A549 (cell line): ENCODE measurements around the gene DDX56. TPM values are rescaled to one million over a fixed set of nuclear protein-coding genes. Genes with fewer than 3 reads are reported as not detected.

Source experiments
- ATAC-seq, 2 experiments: fragments of 200-7000 bp in 1 of 2; fragments of >200 bp in 1 of 2; cut with Nextera tagmentation in 1 of 2; cut with Tn5 transposase in 1 of 2; 3 replicates each; pipeline versions ENCODE4 v1.8.0 to v1.9.1; 2018 to 2020; ENCODE audit warnings: mild to moderate bottlenecking in 1 of 2, moderate library complexity in 1 of 2
- CTCF ChIA-PET: fragments of 300-600 bp; sonication (Branson Sonifier 250); formaldehyde crosslinking; extraction: SDS; loops from one replicate; lab custom pipeline; 2021; ENCODE audit warnings: antibody characterized with exemption, inconsistent platforms; lab: Yijun Ruan, JAX
- POLR2A ChIA-PET: fragments of 350-600 bp; formaldehyde crosslinking; extraction: SDS; loops from one replicate; lab custom pipeline; 2021; ENCODE audit warnings: antibody characterized with exemption, inconsistent platforms; lab: Yijun Ruan, JAX
- DNase-seq, 2 experiments: peaks; one replicate each; pipeline versions ENCODE4 v3.0.0 to v3.0.0-alpha.2; 2011 to 2016; ENCODE audit warnings: low read depth in 1 of 2, low spot score in 1 of 2
- FAIRE-seq: peaks from 2 replicates; lab custom pipeline; 2011; peaks lifted over from hg19 to GRCh38; lab: Jason Lieb, UNC
- H3K27ac ChIP-seq, 2 experiments: fragments of >200 bp; sonication (Bioruptor Twin); formaldehyde crosslinking; 3 replicates each; pipeline ENCODE4 v1.5.1; 2016 to 2017
- H3K4me1 ChIP-seq: fragments of >200 bp; sonication (Bioruptor Twin); formaldehyde crosslinking; 3 replicates; pipeline ENCODE4 v1.6.1; 2016
- H3K4me2 ChIP-seq: fragments of >200 bp; sonication (Bioruptor Twin); formaldehyde crosslinking; 3 replicates; pipeline ENCODE4 v1.6.1; 2016
- H3K4me3 ChIP-seq: fragments of >200 bp; sonication (Bioruptor Twin); formaldehyde crosslinking; 3 replicates; pipeline ENCODE4 v1.5.1; 2016
- H3K9me3 ChIP-seq: fragments of >200 bp; sonication (Bioruptor Twin); formaldehyde crosslinking; 3 replicates; pipeline ENCODE4 v1.6.1; 2016
- BHLHE40 ChIP-seq: IDR thresholded peaks from 2 replicates; pipeline ENCODE4 v1.6.1; 2012; ENCODE audit warnings: low read depth, low read length, inconsistent platforms
- CBX8 ChIP-seq: fragments of 200-600 bp; sonication (generic); IDR thresholded peaks from 2 replicates; pipeline ENCODE4 v1.6.1; 2016
- CHD4 ChIP-seq: fragments of 200-600 bp; sonication (generic); IDR thresholded peaks from 2 replicates; pipeline ENCODE4 v1.6.1; 2016; ENCODE audit warnings: antibody characterized with exemption, mild to moderate bottlenecking, borderline replicate concordance
- FOSL2 ChIP-seq, 2 experiments: fragments of 450-650 bp in 1 of 2; fragments of >200 bp in 1 of 2; sonication (Bioruptor Twin) in 1 of 2; formaldehyde crosslinking; IDR thresholded peaks; 2 replicates each; pipeline versions ENCODE4 v1.5.0 to v1.6.1; 2016 to 2020; ENCODE audit warnings: mild to moderate bottlenecking in 1 of 2, moderate library complexity in 1 of 2
- HOXA7 ChIP-seq: fragments of 250-450 bp; sonication (Bioruptor Pico); IDR thresholded peaks from 2 replicates; pipeline ENCODE4 v1.5.0; 2020; ENCODE audit warnings: mild to moderate bottlenecking, moderate library complexity
- HOXB5 ChIP-seq: fragments of 250-450 bp; sonication (Bioruptor Pico); IDR thresholded peaks from 2 replicates; pipeline ENCODE4 v1.5.0; 2020; ENCODE audit warnings: mild to moderate bottlenecking, moderate library complexity
- MAFK ChIP-seq: fragments of 450-650 bp; IDR thresholded peaks from 2 replicates; pipeline ENCODE4 v1.6.1; 2014; ENCODE audit not compliant: partially characterized antibody
- MAZ ChIP-seq: fragments of 150-350 bp; IDR thresholded peaks from 2 replicates; pipeline ENCODE4 v1.6.1; 2014; ENCODE audit warnings: antibody characterized with exemption, low read depth, low read length, borderline replicate concordance
- NFE2L2 ChIP-seq: fragments of 150-350 bp; conservative IDR thresholded peaks from 2 replicates; pipeline ENCODE4 v1.6.1; 2014; ENCODE audit warnings: low read length
- POLR2A ChIP-seq: IDR thresholded peaks from 2 replicates; pipeline ENCODE4 v1.6.1; 2012; ENCODE audit warnings: mild to moderate bottlenecking, low read length
- RAD21 ChIP-seq, 2 experiments: fragments of >200 bp in 1 of 2; sonication (Bioruptor Twin) in 1 of 2; formaldehyde crosslinking in 1 of 2; IDR thresholded peaks in 1 of 2; conservative IDR thresholded peaks in 1 of 2; 2 replicates in 1 of 2; 3 replicates in 1 of 2; pipeline ENCODE4 v1.6.1; 2012 to 2018; ENCODE audit warnings: inconsistent platforms in 1 of 2
- RARB ChIP-seq: fragments of 250-450 bp; sonication (Bioruptor Pico); IDR thresholded peaks from 2 replicates; pipeline ENCODE4 v1.8.0; 2021; ENCODE audit warnings: mild to moderate bottlenecking, moderate library complexity
- RCOR1 ChIP-seq: fragments of 150-350 bp; IDR thresholded peaks from 2 replicates; pipeline ENCODE4 v1.6.1; 2014; ENCODE audit warnings: antibody characterized with exemption, low read length, low read depth
- RFX5 ChIP-seq: fragments of 450-650 bp; IDR thresholded peaks from 2 replicates; pipeline ENCODE4 v1.7.1; 2014; ENCODE audit warnings: antibody characterized with exemption, mild to moderate bottlenecking, moderate library complexity
- SMC3 ChIP-seq: fragments of >200 bp; sonication (Bioruptor Twin); formaldehyde crosslinking; IDR thresholded peaks from 3 replicates; pipeline ENCODE4 v1.6.1; 2018; ENCODE audit warnings: inconsistent platforms
- TP53 ChIP-seq: fragments of 250-450 bp; sonication (Bioruptor Pico); IDR thresholded peaks from 2 replicates; pipeline ENCODE4 v1.5.0; 2021; ENCODE audit warnings: mild to moderate bottlenecking, moderate library complexity
- ZNF302 ChIP-seq: fragments of 250-450 bp; sonication (Bioruptor Pico); IDR thresholded peaks from 2 replicates; pipeline ENCODE4 v1.9.0; 2021; ENCODE audit warnings: inconsistent platforms, mild to moderate bottlenecking, moderate library complexity
- ZSCAN20 ChIP-seq: fragments of 250-450 bp; sonication (Bioruptor Pico); IDR thresholded peaks from 2 replicates; pipeline ENCODE4 v1.8.0; 2022; ENCODE audit warnings: mild to moderate bottlenecking, moderate library complexity
- WGBS: methylation state at CpG from one replicate; pipeline ENCODE4 v1.1.6; 2017; ENCODE audit errors: missing lambda C conversion rate; 5-methylcytosine and 5-hydroxymethylcytosine counted together
- polyA plus RNA-seq, 4 experiments: library from polyadenylated mRNA; depleted of rRNA in 3 of 4; stranded (reverse); fragments of >200 nt; fragmentation: RNase III in 1 of 4; extraction: RNeasy Plus Mini Kit Qiagen cat#74134 plus additional on column Dnase treatment in 1 of 4; gene quantifications; 2 replicates in 3 of 4; 3 replicates in 1 of 4; pipeline ENCODE4 v1.2.3, GENCODE V29; 2011 to 2017
- TF ChIP-seq, protein P1 (sequence below): fragments of >200 bp; sonication (Bioruptor Twin); formaldehyde crosslinking; IDR thresholded peaks from 2 replicates; pipeline ENCODE4 v1.6.1; 2016
- TF ChIP-seq, protein P2 (sequence below): IDR thresholded peaks from 2 replicates; pipeline ENCODE4 v1.6.1; 2012
- TF ChIP-seq, protein P3 (sequence below): IDR thresholded peaks from 2 replicates; pipeline ENCODE4 v1.6.1; 2012
- TF ChIP-seq, protein P4 (sequence below): fragments of >200 bp; sonication (Bioruptor Twin); formaldehyde crosslinking; IDR thresholded peaks from 3 replicates; pipeline ENCODE4 v1.6.1; 2016
- TF ChIP-seq, protein P5 (sequence below): fragments of 250-450 bp; sonication (Bioruptor Pico); IDR thresholded peaks from 2 replicates; pipeline ENCODE4 v1.5.0; 2021; ENCODE audit warnings: mild to moderate bottlenecking, moderate library complexity, borderline replicate concordance
- TF ChIP-seq, protein P6 (sequence below): fragments of 150-350 bp; IDR thresholded peaks from 2 replicates; pipeline ENCODE4 v1.6.1; 2014; ENCODE audit warnings: low read depth, mild to moderate bottlenecking, low read length

Gene DDX56
- polyA plus RNA-seq, 2 of the 4 experiments (the other 2 are of a cell fraction) = 96.1 to 97.7 TPM

DNA sequence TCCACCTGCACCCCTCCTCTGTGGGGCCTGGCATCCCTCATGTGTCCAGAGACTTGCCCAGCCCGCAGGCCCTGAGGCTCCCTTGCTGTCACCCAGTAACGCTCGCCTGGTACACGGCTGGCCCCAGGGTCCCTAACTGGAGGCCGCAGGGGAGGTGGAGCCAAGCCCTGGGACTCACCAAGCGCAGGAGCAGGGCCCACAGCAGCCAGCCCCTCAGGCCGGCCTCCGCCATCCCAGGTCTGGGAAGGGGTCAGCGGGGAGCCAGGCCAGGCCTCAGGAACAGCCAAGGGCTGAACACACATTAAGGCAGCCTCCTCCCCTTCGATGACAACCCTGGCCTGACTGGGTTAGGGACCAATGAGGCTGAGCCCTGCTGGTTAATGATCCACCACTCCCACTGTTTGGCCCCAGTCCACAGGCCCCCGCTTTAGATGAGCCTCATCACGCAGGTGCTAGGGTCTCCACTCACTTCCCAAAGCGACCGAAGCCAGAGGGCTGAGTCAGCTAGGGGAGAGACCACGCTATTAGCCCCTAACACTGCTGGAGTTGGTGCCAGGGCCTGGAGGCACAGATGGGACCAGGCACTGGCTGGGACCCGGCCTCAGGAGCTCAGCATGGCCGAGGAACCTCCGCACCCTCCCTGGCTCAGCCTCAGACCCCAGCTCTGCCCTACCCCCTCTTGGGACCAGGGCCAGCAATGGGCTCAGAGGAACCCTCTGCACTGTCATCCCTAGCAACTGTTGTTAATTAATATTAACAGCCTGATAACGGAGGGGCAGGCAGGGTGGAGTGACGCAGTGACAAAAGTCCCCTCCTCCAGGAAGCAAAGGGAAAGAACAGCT, 32.5 kb downstream of the DDX56 start, which contains the start of gene NPC1L1 (continued):
- no peak for TF ChIP-seq RCOR1
- TF ChIP-seq, protein P1, sequence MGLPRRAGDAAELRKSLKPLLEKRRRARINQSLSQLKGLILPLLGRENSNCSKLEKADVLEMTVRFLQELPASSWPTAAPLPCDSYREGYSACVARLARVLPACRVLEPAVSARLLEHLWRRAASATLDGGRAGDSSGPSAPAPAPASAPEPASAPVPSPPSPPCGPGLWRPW = no peak

DNA sequence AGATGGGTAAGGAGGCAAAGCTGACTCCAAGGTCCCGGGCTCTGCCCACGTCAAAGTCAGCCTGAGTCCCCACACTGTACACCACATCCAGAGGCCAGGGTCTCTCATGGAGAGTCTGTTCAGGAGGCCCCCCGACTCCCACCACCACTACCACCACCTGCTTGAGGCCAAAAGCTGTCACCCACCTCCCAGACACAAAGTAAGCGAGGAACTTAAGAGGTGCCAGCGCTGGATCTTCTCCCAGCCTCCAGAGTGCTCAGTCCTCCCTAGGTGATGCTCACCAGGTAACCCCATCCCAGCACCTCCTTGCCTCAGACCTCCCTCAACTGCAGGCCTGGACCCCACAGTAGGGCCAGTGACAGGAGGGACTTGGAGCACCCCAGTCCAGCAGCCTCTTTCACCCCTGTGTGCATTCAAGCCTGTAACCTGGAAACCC, 33.1 kb downstream of the DDX56 start:
- ATAC-seq = no peak
- FAIRE-seq = no peak
- H3K4me1 ChIP-seq = peaks cover 18% of the 10 kb centered on the region
- DNase-seq = no peak
- ChIA-PET CTCF (interaction anchor here (1.4 kb wide), 1 partner anchor 25 kb away, joined by 6 read pairs; no protein-coding TSS in a partner anchor), POLR2A (no interaction called here)
- no peak for TF ChIP-seq MAZ
- TF ChIP-seq, protein P2, sequence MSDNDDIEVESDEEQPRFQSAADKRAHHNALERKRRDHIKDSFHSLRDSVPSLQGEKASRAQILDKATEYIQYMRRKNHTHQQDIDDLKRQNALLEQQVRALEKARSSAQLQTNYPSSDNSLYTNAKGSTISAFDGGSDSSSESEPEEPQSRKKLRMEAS = no peak
- no peak for TF ChIP-seq CBX8
- H3K4me3 ChIP-seq = no peak overlapping the region
- H3K4me2 ChIP-seq = no peak overlapping the region
- 68% methylated on average over 5 of the region's 5 CpGs for WGBS
- no peak overlapping the region for H3K27ac ChIP-seq
- H3K9me3 ChIP-seq = no peaks in the 10 kb centered on the region

DNA sequence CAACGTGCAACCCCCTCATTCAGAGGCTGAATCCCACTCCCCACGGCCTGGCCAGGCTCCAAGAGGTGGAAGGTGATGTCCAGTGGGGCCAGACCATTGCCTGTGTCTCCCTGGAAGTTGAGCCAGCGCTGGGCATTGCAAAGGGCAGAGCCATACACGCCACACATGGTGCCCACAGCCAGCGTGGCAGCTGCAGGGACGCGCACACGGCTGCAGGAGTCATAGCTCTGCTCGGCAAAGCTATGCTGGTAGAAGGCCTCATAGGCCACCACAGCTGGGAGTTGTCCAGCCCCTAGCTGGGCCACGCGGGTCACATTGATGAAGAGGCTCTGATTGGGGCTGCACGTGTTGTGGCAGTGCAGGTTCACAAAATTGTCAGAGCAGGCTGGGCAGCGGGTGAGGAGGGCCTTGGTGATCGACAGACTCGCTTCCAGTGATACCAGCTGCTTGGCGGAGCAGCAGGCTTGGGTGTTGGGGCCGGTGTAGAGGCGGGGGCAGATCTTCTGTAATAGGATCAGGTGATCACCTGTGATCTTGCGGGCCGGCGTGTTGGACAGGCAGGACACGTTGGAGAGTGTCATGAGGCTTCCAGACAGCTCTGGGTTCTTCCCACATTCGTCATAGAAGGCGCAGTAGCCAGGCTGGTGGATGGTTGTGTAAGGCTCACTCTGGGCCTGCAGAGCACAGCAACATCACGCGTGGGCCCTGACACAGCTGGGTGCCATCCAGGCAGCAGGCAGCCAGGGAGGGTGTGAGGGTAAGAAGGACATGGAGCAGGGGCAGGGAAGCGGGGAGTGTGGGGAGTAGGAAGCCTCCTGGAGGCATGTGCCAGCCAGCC, 33.8 kb downstream of the DDX56 start:
- POLR2A ChIA-PET = no interaction called here
- Histone ChIP-seq H3K4me2 (no peak overlapping the region), H3K4me1 (peaks cover 18% of the 10 kb centered on the region)
- ATAC-seq = no peak
- no peak for DNase-seq
- WGBS = 85% methylated on average over 24 of the region's 27 CpGs
- CTCF ChIA-PET = interaction anchor here (1.4 kb wide), 1 partner anchor 26 kb away, joined by 6 read pairs; no protein-coding TSS in a partner anchor
- TF ChIP-seq TP53 (CRISPR knock-in tag) (no peak), POLR2A (no peak), RARB (CRISPR knock-in tag) (no peak), BHLHE40 (no peak), RAD21 (conservative IDR thresholded peaks at IDR 0.05 in 1 of 2, IDR thresholded peaks at IDR 0.05 in 1 of 2) (no peak), SMC3 (no peak), NFE2L2 (no peak), MAFK (no peak), CHD4 (no peak), HOXA7 (CRISPR knock-in tag) (no peak), ZSCAN20 (CRISPR knock-in tag) (no peak), ZNF302 (CRISPR knock-in tag) (no peak), RFX5 (no peak), HOXB5 (CRISPR knock-in tag) (no peak), FOSL2 (IDR thresholded peaks at IDR 0.05) (no peak), FOSL2 (CRISPR knock-in tag; IDR thresholded peaks at IDR 0.05) (no peak), MAZ (no peak)
- TF ChIP-seq, protein P3, sequence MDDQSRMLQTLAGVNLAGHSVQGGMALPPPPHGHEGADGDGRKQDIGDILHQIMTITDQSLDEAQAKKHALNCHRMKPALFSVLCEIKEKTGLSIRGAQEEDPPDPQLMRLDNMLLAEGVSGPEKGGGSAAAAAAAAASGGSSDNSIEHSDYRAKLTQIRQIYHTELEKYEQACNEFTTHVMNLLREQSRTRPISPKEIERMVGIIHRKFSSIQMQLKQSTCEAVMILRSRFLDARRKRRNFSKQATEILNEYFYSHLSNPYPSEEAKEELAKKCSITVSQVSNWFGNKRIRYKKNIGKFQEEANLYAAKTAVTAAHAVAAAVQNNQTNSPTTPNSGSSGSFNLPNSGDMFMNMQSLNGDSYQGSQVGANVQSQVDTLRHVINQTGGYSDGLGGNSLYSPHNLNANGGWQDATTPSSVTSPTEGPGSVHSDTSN = no peak
- TF ChIP-seq, protein P4, sequence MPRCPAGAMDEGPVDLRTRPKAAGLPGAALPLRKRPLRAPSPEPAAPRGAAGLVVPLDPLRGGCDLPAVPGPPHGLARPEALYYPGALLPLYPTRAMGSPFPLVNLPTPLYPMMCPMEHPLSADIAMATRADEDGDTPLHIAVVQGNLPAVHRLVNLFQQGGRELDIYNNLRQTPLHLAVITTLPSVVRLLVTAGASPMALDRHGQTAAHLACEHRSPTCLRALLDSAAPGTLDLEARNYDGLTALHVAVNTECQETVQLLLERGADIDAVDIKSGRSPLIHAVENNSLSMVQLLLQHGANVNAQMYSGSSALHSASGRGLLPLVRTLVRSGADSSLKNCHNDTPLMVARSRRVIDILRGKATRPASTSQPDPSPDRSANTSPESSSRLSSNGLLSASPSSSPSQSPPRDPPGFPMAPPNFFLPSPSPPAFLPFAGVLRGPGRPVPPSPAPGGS = no peak
- TF ChIP-seq, protein P5, sequence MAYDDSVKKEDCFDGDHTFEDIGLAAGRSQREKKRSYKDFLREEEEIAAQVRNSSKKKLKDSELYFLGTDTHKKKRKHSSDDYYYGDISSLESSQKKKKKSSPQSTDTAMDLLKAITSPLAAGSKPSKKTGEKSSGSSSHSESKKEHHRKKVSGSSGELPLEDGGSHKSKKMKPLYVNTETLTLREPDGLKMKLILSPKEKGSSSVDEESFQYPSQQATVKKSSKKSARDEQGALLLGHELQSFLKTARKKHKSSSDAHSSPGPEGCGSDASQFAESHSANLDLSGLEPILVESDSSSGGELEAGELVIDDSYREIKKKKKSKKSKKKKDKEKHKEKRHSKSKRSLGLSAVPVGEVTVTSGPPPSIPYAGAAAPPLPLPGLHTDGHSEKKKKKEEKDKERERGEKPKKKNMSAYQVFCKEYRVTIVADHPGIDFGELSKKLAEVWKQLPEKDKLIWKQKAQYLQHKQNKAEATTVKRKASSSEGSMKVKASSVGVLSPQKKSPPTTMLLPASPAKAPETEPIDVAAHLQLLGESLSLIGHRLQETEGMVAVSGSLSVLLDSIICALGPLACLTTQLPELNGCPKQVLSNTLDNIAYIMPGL = no peak
- TF ChIP-seq, protein P6, sequence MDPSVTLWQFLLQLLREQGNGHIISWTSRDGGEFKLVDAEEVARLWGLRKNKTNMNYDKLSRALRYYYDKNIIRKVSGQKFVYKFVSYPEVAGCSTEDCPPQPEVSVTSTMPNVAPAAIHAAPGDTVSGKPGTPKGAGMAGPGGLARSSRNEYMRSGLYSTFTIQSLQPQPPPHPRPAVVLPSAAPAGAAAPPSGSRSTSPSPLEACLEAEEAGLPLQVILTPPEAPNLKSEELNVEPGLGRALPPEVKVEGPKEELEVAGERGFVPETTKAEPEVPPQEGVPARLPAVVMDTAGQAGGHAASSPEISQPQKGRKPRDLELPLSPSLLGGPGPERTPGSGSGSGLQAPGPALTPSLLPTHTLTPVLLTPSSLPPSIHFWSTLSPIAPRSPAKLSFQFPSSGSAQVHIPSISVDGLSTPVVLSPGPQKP = no peak
- TF ChIP-seq, all 56 proteins: peak for 0
- no peak overlapping the region for H3K27ac ChIP-seq
- no peaks in the 10 kb centered on the region for H3K9me3 ChIP-seq
- FAIRE-seq = no peak
- H3K4me3 ChIP-seq = no peak overlapping the region
